GM18505 (cell line): ENCODE measurements around the gene IRF2.

Source experiments
- ATAC-seq: cut with Tn5 transposase; IDR thresholded peaks from one replicate; pipeline ENCODE4 v1.9.1; 2021; ENCODE audit not compliant: unreplicated experiment
- POLR2A ChIP-seq: IDR thresholded peaks from 4 replicates; pipeline ENCODE4 v1.6.1; 2011; ENCODE audit warnings: borderline replicate concordance; ENCODE audit not compliant: insufficient read depth, insufficient read length; ENCODE audit errors: extremely low read depth

IRF2 gene

DNA sequence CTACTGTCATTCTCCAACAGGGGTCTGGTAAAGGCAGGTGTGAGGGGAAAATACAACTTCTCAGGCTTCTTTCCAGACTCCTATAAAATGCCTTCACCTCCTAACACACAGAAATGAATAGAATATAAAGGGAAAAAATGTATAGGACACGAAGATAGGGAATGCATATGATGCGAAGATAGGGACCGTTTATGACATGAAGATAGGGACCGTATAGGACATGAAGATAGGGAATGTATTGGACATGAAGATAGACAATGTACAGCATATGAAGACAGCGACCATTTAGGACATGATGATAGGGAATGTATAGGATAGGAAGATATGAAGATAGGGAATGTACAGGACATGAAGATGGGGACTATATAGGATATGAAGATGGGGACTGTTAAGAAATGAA lies 10.5 kb downstream of the IRF2 start:
- ATAC-seq = no peak
- no peak for TF ChIP-seq POLR2A

GRCh38 chr4:184463158-184463557 lies 11.2 kb downstream of the IRF2 start:
- no peak for ATAC-seq
- no peak for TF ChIP-seq POLR2A

GRCh38 chr4:184462724-184463123 lies 11.6 kb downstream of the IRF2 start:
- no peak for TF ChIP-seq POLR2A
- no peak for ATAC-seq

GRCh38 chr4:184461711-184462441 lies 12.5 kb downstream of the IRF2 start:
- no peak for ATAC-seq
- TF ChIP-seq POLR2A = no peak

GRCh38 chr4:184460499-184461285 lies 13.7 kb downstream of the IRF2 start:
- ATAC-seq = no peak
- no peak for TF ChIP-seq POLR2A

- no peak for TF ChIP-seq POLR2A
- no peak for ATAC-seq
Measured at GRCh38 chr4:184459413-184459812, 14.9 kb downstream of the IRF2 start.

DNA sequence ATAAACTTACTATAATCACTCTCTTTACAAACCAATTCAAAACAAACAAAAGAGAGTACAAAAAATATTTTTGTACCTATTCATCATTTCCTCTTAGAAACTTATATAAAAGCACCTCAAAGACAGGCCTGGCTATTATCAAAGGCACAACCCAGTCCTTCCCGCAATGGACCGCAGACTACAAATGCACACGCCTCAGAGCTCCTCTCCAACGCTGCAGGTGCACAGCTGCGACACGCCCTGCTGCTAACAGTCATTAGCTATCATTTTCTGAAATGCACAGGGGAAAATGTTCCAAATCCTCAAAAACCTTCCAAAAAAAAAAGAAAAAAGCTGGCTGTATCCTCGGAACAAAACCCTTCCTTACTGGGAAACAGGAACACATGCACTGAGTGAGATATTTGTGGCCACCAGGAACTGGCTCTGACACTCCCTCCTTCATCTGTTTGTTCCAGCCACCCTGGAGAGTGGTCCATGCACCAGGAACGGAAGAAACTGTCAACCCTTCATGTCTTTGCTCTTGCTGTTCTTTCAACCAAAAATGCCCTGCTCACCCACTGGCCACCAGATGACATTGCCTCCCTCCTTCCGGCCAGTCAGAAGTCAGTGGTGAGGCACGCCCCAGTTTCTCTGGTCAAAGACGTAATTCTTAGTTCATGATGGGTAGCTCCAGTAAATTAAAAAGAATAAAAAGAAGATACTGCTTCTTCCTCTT lies 16.7 kb downstream of the IRF2 start:
- no peak for ATAC-seq
- no peak for TF ChIP-seq POLR2A

DNA sequence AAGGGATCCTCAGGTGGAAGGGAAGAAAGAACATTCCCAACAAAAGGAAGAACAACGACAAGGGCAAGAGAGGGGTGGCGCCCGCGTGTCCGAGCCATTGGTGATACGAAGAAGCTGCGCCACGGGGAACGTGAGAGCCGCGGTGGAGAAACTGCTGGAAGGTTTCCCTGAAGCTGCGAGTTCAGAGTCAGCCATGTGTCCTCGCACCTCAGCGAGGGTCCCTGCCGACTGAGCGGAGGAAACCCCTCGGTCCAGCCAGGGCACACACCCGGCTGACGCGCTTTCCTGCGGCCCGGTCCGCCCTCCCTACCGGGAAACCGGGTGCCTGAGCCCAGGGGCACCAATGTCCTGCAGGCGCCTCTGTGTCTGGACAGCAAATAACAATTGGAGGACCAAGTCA lies 18.0 kb downstream of the IRF2 start:
- no peak for ATAC-seq

DNA sequence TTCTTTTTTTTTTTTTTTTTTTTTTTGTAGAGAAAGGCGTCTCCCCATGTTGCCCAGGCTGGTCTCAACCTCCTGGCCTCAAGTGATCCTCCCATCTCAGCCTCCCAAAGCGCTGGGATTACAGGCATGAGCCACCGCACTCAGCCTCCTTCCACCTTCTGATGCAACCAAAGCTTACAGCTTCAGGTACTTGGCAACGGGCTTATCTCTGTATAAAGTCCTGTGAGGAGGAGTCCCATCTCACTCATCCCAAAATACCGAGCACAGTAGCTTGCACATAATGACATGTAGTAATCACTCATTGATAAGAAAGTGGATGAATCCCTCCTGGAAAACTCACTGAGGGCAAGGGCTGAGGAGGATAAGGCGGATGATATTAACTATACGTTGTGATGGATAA lies 19.1 kb downstream of the IRF2 start:
- no peak for TF ChIP-seq POLR2A
- ATAC-seq = no peak

More for the DNA sequence above, 18.0 kb downstream of the IRF2 start:
- TF ChIP-seq POLR2A = no peak

DNA sequence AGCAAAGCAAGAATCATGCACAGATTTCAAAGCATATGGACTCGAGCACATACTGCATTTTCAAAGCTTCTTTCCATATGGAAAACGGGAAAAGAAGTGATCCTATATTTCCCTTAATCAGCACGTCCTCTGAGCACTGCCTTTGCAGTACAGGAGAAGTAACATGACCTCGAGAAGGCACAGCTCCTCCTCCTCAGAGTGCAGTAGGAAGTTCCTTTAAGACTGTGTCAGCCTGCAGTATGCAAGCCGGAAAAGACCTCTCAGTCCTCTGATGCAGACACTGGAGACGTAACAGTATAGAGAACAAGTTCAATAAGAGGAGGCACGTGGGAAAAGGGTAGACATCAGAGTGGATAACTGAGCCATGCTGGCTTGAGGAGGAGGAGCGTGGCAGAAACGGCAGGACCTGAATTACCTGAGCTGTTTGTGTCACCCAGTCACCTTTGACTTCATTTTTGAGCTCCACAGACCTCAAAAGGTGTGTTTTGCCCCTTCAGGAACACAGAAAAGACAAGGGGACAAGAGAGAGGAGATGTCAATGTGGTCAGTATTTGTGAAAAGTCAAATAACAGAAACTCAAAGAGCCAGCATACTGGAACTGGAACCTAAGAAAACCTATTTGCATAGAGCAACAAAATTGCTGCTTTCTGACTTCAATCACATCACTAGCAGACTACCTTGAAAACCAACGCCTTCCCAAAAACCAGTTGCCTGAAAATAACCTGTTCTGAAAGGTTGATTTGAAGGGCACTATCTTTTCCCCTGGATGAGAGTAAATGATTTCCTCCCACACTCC lies 20.8 kb downstream of the IRF2 start:
- ATAC-seq = peak; percentile 59
- no peak for TF ChIP-seq POLR2A

DNA sequence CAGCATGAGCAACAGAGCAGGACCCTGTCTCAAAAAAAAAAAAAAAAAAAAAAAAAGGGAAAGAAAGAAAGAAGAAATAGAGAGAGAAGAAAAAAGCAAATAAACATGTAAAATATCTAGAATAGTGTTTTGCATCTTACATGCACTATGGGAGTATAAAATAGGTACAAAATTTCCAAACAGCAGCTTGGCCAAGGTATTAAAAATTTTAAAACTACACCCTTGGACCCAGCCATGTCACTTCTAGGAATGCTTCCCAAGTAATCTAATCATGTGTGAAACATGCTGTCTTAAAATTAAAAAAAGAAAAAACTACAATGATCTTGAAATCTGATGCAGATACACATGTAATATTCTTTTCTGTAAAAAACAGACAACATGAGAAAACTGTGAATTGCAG lies 21.6 kb downstream of the IRF2 start:
- TF ChIP-seq POLR2A = no peak

GRCh38 chr4:184451726-184452125 lies 22.6 kb downstream of the IRF2 start:
- no peak for ATAC-seq
- no peak for TF ChIP-seq POLR2A

More for the DNA sequence above, 21.6 kb downstream of the IRF2 start:
- no peak for ATAC-seq

- ATAC-seq = no peak
- no peak for TF ChIP-seq POLR2A
Measured at GRCh38 chr4:184450743-184451535, 23.4 kb downstream of the IRF2 start.

GRCh38 chr4:184450045-184450444 lies 24.3 kb downstream of the IRF2 start:
- TF ChIP-seq POLR2A = no peak
- no peak for ATAC-seq
